ENCODE measurements around the gene RLN3.

DNA sequence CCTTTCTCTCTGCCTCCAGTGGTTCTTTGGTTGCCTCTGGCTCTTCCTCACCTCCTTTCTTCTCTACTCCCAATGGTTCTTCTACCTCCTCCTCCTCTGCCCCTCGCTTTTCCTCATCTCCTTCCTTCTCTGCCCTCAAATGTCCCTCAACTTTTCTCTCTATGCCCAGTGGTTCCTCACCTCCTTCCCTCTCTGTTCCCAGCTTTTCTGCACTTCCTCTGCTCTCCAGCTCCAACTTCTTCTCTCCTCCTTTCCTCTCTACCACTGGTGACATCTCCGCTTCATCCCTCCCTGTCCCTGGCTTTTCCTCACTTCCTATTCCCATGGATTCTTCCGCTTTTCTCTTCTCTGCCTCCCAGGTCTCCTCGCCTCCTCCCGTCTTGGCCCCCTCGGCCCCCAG is 26.2 kb downstream of the RLN3 start:
- TF ChIP-seq EZH2 (IDR thresholded peaks at IDR 0.05; ENCODE audit: low read length, missing control alignments) (no peak), CTCF (conservative IDR thresholded peaks at IDR 0.05 in 1 of 2, IDR thresholded peaks at IDR 0.05 in 1 of 2; ENCODE audit: low read depth in 1 of 2, low read length in 2 of 2) (no peak)
